ENCODE results near the gene PLEKHM3. TPM values are rescaled to one million over a fixed set of nuclear protein-coding genes. Genes with fewer than 3 reads are reported as not detected.

The PLEKHM3 gene
- total RNA-seq, 1 donor from 2014 or later: 12.5 TPM

DNA sequence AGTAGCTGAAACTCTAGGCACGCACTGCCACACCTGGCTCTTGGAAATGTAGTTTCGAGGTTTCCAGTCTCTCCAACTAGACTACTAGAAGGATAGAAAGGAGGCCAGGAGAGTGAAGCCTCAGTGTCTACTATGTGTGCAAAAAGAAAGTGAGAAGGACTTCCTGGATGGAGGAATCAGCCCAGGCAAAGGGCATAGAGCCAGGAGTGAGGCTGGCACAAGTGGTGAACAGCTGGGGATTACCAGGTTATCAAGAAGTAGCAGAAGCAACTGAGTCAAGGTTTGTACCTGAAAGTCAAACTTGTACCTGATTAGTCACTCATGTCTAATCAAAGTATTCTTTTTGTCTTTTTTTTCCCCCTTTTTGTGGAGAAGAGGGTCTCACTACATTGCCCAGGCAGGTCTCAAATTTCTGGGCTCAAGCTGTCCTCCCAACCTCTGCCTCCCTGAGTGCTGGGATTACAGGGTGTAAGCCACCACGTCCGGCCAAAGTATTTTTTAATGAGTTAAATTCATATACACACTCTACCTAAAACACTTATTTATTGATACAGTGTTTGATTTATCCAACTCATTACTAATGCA, 246.9 kb downstream of the PLEKHM3 start:
- no peak overlapping the region for H3K4me3 Mint-ChIP-seq (ENCODE audit: unreplicated experiment)
- H3K4me1 Mint-ChIP-seq (ENCODE audit: unreplicated experiment): peaks cover 5% of the 10 kb centered on the region
- peaks cover 8% of the 10 kb centered on the region for H3K27me3 Mint-ChIP-seq (ENCODE audit: unreplicated experiment)
- TF ChIP-seq CTCF (IDR thresholded peaks at IDR 0.05): no peak
- H3K27ac Mint-ChIP-seq (ENCODE audit: unreplicated experiment): no peak overlapping the region
- no peak for DNase-seq (ENCODE audit: extremely low spot score, unreplicated experiment)
- no peaks in the 10 kb centered on the region for H3K36me3 Mint-ChIP-seq (ENCODE audit: unreplicated experiment)
- H3K9me3 Mint-ChIP-seq (ENCODE audit: unreplicated experiment): no peaks in the 10 kb centered on the region

DNA sequence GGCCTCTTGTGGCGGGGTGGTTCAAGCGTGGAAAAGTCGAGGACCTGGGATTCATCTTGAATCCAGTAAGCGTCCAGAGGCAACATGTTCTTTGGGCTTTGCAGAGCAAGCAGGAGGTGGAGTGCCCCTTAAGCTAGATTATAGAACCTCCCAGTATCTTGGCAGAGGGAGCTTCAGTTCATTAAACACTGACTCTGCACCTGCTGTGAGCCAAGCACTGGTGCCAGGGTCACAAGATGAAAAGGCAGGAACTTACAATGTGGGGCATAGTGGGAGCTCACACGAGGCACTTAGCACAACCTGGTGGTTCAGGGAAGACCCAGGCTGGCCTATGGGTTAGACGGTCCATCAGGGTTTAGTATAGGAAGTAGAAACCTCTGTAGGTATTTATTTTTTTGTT, 248.2 kb downstream of the PLEKHM3 start:
- H3K4me3 Mint-ChIP-seq (ENCODE audit: unreplicated experiment): no peak overlapping the region
- TF ChIP-seq CTCF (IDR thresholded peaks at IDR 0.05): no peak
- H3K27ac Mint-ChIP-seq (ENCODE audit: unreplicated experiment): no peak overlapping the region
- DNase-seq (ENCODE audit: extremely low spot score, unreplicated experiment): no peak
- peaks cover 8% of the 10 kb centered on the region for H3K27me3 Mint-ChIP-seq (ENCODE audit: unreplicated experiment)
- no peaks in the 10 kb centered on the region for H3K36me3 Mint-ChIP-seq (ENCODE audit: unreplicated experiment)
- peaks cover 5% of the 10 kb centered on the region for H3K4me1 Mint-ChIP-seq (ENCODE audit: unreplicated experiment)
- H3K9me3 Mint-ChIP-seq (ENCODE audit: unreplicated experiment): no peaks in the 10 kb centered on the region

- H3K9me3 Mint-ChIP-seq (ENCODE audit: unreplicated experiment): no peaks in the 10 kb centered on the region
- H3K27me3 Mint-ChIP-seq (ENCODE audit: unreplicated experiment): no peaks in the 10 kb centered on the region
- no peak overlapping the region for H3K27ac Mint-ChIP-seq (ENCODE audit: unreplicated experiment)
- no peak for DNase-seq (ENCODE audit: extremely low spot score, unreplicated experiment)
- TF ChIP-seq CTCF (IDR thresholded peaks at IDR 0.05): no peak
- H3K36me3 Mint-ChIP-seq (ENCODE audit: unreplicated experiment): no peaks in the 10 kb centered on the region
- no peak overlapping the region for H3K4me3 Mint-ChIP-seq (ENCODE audit: unreplicated experiment)
- peaks cover 6% of the 10 kb centered on the region for H3K4me1 Mint-ChIP-seq (ENCODE audit: unreplicated experiment)
These were observed 249.9 kb downstream of the PLEKHM3 start for GRCh38 chr2:207775473-207775872.

DNA sequence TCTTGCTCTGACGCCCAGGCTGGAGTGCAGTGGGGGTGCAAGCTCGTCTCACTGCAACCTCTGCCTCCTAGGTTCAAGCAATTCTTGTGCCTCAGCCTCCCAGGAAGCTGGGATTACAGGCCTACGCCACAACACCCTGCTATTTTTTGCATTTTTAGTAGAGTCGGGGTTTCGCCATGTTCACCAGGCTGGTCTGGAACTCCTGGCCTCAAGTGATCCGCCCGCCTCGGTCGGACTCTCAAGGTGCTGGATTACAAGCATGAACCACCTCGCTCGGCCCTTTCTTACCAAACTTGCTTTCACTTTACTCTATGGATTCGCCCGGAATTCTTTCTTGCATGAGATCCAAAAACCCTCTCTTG, 252.5 kb downstream of the PLEKHM3 start:
- Mint-ChIP-seq H3K27ac (ENCODE audit: unreplicated experiment) (no peak overlapping the region), H3K27me3 (ENCODE audit: unreplicated experiment) (no peaks in the 10 kb centered on the region), H3K9me3 (ENCODE audit: unreplicated experiment) (no peaks in the 10 kb centered on the region)

More for the DNA sequence above, 252.5 kb downstream of the PLEKHM3 start:
- Mint-ChIP-seq H3K4me3 (ENCODE audit: unreplicated experiment) (no peak overlapping the region), H3K4me1 (ENCODE audit: unreplicated experiment) (peaks cover 15% of the 10 kb centered on the region), H3K36me3 (ENCODE audit: unreplicated experiment) (no peaks in the 10 kb centered on the region)
- DNase-seq (ENCODE audit: extremely low spot score, unreplicated experiment): no peak
- TF ChIP-seq CTCF (IDR thresholded peaks at IDR 0.05): no peak
